RPMI8226 (cell line): ENCODE measurements around the gene LTC4S.
A peak's percentile ranks its signal among the peaks of the same experiment; 100 is the strongest.
"Not testable (repeated sequence)": the region's sequence is repeated elsewhere in the genome, so short reads cannot be mapped to it uniquely, and the experiment has no call there.

Source experiments
- DNase-seq: peaks from one replicate; pipeline ENCODE4 v3.0.0-alpha.2; 2015

LTC4S gene

GRCh38 chr5:179793468-179794139, at the start of gene LTC4S:
LTC4S (plus strand) TSS chr5:179793986; CDS start chr5:179794081, 95 bp downstream.
- no peak for DNase-seq

GRCh38 chr5:179744106-179744505, 49.7 kb upstream of the LTC4S start:
- DNase-seq, result not testable (repeated sequence)

GRCh38 chr5:179746872-179747271, 46.9 kb upstream of the LTC4S start:
- DNase-seq, result no peak

- DNase-seq, result no peak
Observed at GRCh38 chr5:179747811-179748210, 46.0 kb upstream of the LTC4S start.

GRCh38 chr5:179749857-179750508, 43.8 kb upstream of the LTC4S start:
- DNase-seq, result no peak

- no peak for DNase-seq
Observed at GRCh38 chr5:179753971-179754370, 39.8 kb upstream of the LTC4S start.

- no peak for DNase-seq
Observed at GRCh38 chr5:179755022-179755421, 38.8 kb upstream of the LTC4S start.

- no peak for DNase-seq
Observed at GRCh38 chr5:179758955-179759354, 34.8 kb upstream of the LTC4S start.

GRCh38 chr5:179759581-179760551, 33.9 kb upstream of the LTC4S start:
- DNase-seq, result no peak

- peak; percentile 41 for DNase-seq
Observed at GRCh38 chr5:179762079-179762780, 31.6 kb upstream of the LTC4S start.

- no peak for DNase-seq
Observed at GRCh38 chr5:179762781-179763176, 31.0 kb upstream of the LTC4S start.

- peak; percentile 69 for DNase-seq
Observed at GRCh38 chr5:179763215-179763945, 30.4 kb upstream of the LTC4S start.

- DNase-seq, result no peak
Observed at GRCh38 chr5:179764056-179764455, 29.7 kb upstream of the LTC4S start.

GRCh38 chr5:179765400-179765799, 28.4 kb upstream of the LTC4S start:
- no peak for DNase-seq

GRCh38 chr5:179766021-179766725, 27.6 kb upstream of the LTC4S start:
- no peak for DNase-seq

- DNase-seq, result no peak
Observed at GRCh38 chr5:179766726-179767455, 26.9 kb upstream of the LTC4S start.

GRCh38 chr5:179767496-179768100, 26.2 kb upstream of the LTC4S start:
- DNase-seq, result no peak

- DNase-seq, result no peak
Observed at GRCh38 chr5:179768326-179769085, 25.3 kb upstream of the LTC4S start.

GRCh38 chr5:179769271-179769670, 24.5 kb upstream of the LTC4S start:
- DNase-seq, result no peak
